Skeletal muscle cell (primary cell): ENCODE data around the gene GANAB.
A peak's percentile ranks its signal among the peaks of the same experiment; 100 is the strongest.
"Not testable (repeated sequence)": the region's sequence is repeated elsewhere in the genome, so short reads cannot be mapped to it uniquely, and the experiment has no call there.

Experiments used
- DNase-seq: peaks from one replicate; pipeline ENCODE4 v3.0.0-alpha.2; 2010; ENCODE audit warnings: low read depth
- H3K4me3 ChIP-seq: 2 replicates; pipeline ENCODE4 v1.5.1; 2011; ENCODE audit warnings: low read depth, mild to moderate bottlenecking, control low read depth, low read length, moderate library complexity

GANAB gene

GRCh38 chr11:62604460-62605120 is 41.8 kb downstream of the GANAB start:
- H3K4me3 ChIP-seq, result no peak overlapping the region

GRCh38 chr11:62603776-62604299 is 42.6 kb downstream of the GANAB start:
- DNase-seq, result no peak

More at GRCh38 chr11:62604460-62605120, 41.8 kb downstream of the GANAB start:
- DNase-seq, result no peak

DNA sequence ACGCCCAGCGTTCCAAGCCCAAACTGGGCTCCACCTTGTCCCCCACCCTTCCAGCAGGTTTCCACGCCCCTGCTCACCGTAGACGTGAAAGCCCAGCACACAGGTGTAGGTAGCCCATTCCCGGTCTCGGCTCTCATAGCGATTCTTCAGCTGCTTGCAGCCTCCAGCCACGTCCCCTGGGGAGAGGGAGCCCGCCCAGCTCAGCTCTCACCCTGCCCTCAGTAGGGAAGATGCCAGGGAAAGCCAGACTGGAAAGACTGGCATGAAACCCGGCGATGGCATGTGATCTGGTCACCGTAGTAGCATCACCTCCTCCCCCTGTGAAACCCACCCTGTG is 43.4 kb downstream of the GANAB start:
- no peak for DNase-seq
- peak overlapping the region; percentile 96 for H3K4me3 ChIP-seq

More at GRCh38 chr11:62603776-62604299, 42.6 kb downstream of the GANAB start:
- no peak overlapping the region for H3K4me3 ChIP-seq

DNA sequence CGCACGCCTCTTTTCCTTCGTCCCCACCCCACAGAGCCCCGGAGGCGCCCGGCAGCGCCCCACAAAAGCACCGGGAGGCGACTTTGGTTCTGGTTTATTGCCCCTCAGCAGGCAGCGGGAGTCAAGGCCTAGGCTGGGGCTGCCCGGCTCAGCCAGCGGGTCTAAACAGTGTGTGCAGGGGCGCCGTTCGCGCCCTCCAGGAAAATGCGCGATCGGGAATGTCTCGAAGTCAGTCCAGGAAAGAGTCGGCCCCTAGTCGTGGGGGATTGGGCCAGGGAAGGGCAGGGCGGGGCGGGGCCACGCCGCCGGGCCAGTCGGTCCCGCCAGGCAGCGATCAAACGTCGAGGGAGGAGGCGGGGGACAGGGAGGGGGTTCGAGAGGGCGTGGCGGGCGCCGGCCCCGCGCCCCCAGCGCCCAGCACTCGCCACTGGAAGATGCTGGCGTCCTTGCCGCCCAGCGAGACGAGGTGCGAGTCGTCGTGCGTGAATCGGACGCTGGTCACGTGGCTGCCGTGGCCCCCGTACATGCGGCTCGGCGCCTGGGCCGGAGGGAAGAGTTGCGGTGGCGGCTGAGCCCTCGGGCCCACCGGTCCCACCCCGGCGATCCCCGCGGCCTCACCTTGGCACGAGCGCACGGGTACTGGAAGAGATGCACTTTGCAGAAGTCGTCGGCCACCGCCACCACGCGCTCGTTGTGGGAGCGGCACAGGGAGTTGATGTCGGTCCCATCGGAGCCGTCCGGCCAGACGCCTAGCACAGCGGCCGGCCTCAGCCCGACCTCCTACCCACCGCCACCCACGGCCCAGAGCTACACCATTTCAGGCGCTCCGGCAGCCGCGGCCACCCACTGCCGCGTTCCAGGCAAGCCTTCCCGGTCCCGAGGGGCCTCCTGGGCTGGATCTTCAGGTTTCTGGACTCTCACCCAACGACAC is 44.0 kb downstream of the GANAB start:
- H3K4me3 ChIP-seq, result peak overlapping the region; percentile 96
- DNase-seq, result no peak

DNA sequence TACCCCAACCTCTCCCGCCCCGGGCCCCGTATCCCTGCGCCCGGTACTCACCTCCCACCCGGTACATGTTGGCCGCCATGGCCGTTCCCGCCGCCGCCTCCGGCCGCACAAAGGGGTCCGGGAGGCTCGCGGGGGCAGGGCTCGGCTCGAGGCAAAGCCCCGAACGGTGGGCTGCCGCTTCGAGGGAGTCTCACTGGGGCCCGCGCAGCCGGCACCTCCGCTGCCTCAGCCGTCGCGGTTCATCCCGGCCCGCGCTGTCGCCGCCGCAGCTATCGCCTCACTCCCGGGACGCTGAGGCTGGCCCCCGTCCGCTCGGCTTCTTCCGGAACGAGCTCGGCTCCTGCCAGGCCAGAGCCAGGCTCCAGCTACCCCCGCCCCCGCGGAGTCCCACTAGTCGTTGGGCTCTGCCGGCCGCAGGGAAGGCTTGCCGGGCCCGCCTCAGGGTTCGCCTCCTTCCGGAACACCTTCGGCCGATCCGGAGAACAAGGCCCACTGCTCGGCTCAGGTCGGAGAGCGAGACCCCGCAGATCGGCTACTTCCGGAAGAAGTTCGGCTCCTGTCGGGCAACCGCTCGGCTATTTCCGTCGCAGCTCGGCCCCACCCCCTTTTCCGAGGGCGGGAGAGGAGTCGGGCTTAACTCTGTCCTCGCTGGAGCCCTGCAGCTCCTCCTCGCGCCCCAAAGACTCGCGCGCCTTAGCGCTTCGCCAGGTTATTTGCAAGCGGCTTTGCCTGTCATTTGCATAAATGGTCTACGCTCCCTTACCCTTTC is 44.9 kb downstream of the GANAB start, which contains the start of gene MTA2:
MTA2 (minus strand) TSS at position 494 of the 769 bp plus-strand sequence; CDS start at position 79, 415 bp downstream.
- DNase-seq, result peak; percentile 89
- H3K4me3 ChIP-seq, result peak within 1 kb of the TSS; percentile 96

- H3K4me3 ChIP-seq, result peak overlapping the region; percentile 96
- DNase-seq, result no peak
These were observed 45.4 kb downstream of the GANAB start for GRCh38 chr11:62601122-62601371.

- DNase-seq, result no peak
- peak overlapping the region; percentile 96 for H3K4me3 ChIP-seq
These were observed 45.9 kb downstream of the GANAB start for GRCh38 chr11:62600367-62601121.

DNA sequence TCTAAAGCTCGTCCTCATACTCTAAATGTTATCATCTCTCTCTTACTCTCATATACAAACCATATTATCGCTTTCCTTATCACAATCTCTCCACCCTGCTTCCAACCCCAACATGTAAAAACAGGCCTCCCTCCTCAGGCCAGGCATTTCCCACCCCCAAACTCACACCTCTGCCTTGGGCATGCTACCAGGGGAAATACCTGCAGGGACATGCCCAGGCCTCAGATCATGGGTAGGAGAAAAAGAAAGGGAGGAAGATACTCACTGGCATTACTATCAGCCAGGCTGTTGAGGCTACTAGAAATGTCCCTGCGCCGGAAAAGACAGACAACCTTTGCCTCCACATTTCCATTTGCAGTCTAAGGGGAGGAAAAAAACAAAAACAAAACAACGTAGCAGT is 46.5 kb downstream of the GANAB start:
- no peak for DNase-seq
- peak overlapping the region; percentile 96 for H3K4me3 ChIP-seq

DNA sequence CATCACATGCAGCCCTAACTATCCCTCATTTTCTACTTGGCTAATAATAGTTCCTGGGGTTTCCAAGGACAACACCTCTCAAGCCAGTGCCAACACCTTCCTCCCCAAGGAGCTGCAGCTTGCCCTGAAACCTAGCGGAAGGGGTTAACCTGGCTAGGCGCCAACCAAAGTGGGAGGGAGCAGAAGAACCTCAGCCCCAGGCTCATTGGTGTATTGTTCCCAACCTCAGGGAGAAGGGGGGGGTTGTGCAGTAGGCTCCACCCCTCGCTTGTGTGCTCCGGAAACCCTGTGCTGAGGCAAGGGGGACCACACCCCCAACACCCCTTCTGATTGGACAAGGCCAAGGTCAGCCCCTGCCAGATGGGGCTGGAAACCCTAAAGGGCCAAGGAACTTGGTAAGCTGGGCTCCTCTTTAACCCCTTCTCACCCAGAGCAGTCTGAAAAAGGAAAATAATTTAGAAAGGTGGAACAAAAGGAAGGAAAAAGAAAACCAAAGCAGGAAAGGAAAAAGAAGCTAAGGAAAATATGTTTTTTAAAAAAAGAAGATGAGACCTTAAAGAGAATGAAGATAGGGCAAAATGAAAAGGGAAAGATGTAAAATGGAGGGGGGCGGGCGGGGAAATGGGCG is 47.2 kb downstream of the GANAB start:
- H3K4me3 ChIP-seq, result peak overlapping the region; percentile 96
- peak; percentile 98 for DNase-seq

GRCh38 chr11:62595124-62595523 is 51.3 kb downstream of the GANAB start:
- H3K4me3 ChIP-seq, result no peak overlapping the region

DNA sequence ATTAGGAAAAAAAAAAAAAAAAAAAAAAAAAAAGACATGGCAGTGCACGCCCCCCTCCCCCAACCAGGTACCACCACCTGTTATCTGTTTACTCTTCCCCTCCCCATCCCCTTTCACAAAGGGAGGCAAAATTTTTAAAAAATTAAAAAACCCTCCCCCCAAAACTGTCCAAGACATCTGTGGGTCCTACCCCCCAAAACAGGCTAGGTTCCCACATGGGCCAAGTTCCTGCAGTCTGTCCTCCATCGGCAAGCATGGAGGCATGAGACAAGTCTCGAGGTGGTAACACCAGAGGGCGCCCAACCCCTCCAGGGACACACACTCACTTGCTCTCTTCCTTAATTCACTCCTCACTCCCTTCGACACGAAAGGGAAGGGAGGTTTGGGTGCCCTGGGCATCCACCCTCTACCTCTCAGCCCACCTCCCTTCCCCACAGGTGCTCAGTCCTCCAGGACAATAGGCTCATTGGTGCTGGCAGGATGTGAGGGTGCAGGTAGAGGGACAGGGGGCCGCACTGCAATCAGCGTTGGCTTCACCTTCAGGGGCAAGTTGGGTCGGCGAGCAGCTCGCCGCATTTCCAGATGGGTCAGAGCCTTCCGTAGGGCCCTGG is 52.9 kb downstream of the GANAB start:
- no peak overlapping the region for H3K4me3 ChIP-seq
- DNase-seq, result no peak

More at GRCh38 chr11:62595124-62595523, 51.3 kb downstream of the GANAB start:
- DNase-seq, result no peak

- H3K4me3 ChIP-seq, result no peak overlapping the region
- DNase-seq, result no peak
These were observed 53.4 kb downstream of the GANAB start for GRCh38 chr11:62592989-62593421.

DNA sequence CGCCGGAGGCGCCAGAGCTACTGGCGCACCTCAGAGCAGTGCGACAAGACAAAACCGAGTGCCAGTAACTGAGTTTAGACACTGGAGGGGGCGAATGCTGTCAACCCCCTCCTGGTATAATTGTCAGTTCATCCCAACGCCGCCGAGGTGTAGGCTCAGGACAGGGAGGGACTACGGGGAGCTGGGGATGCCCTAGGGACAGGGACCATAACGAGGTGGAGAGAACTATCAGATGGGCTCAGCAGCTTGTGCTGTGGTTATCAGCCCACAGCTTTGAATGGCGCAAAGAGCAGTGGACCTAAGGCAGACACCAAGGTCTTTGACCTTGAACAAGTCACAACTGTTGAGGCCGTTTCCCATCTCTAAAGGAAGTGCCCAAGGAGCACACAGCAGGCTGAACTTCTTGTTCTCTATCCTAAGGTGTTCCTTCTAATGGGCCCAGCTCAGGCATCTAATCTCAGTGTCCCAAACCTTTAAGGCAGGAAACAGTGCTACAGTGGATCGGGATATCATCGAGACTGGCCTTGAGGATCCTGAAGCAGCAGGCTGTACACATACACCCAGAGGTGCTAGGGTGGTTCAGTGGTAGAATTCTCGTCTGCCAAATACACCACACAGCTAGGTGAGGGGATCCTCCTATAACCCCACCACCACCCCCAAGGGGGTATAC is 54.1 kb downstream of the GANAB start:
- H3K4me3 ChIP-seq, result peak overlapping the region; percentile 95
- DNase-seq, result no peak

- H3K4me3 ChIP-seq, result peak within 1 kb of the TSS; percentile 95
- DNase-seq, result peak; percentile 99
These were observed 54.8 kb downstream of the GANAB start, which contains the start of gene TUT1 for GRCh38 chr11:62591448-62592145. TUT1 (minus strand) TSS chr11:62591523; CDS start chr11:62591485, 38 bp downstream.

DNA sequence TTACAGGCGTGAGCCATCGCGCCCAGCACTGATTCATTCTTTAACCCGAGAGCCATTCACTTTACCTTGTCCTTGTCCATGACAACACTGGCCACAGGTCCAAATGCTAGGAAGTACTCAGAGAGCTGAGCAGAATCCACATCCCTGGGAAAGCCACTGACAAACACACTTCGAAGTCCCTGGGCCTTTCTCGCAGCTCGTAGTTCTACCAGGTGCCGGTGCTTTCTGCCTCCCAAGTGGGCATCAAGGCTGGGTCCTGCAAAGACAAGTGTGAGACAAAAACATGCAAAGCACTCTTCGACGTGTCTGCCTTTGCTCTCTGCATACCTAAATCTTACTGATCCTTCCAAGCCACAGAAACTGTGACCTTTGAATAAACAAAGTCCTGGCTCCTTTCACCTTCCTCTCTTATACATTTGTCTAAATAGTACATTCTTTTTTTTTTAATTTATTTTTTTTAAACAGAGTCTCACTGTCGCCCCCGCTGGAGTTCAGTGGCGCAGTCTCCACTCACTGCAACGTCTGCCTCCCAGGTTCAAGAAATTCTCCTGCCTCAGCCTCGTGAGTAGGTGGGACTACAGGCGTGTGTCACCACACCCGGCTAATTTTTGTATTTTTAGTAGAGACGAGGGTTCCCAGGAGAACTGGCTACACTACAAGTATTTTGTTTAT is 57.3 kb downstream of the GANAB start:
- no peak overlapping the region for H3K4me3 ChIP-seq
- no peak for DNase-seq

GRCh38 chr11:62585356-62585755 is 61.1 kb downstream of the GANAB start:
- not testable (repeated sequence) for H3K4me3 ChIP-seq, DNase-seq
